Osteocyte (in vitro differentiated cells): ENCODE results near the gene DCXR. TPM values are rescaled to one million over a fixed set of nuclear protein-coding genes. Genes with fewer than 3 reads are reported as not detected.

Experiments used
- DNase-seq: peaks from one replicate; pipeline ENCODE4 v3.0.0; 2021; ENCODE audit warnings: mixed read lengths; ENCODE audit not compliant: unreplicated experiment; ENCODE audit errors: extremely low spot score
- H3K27ac Mint-ChIP-seq: one replicate; pipeline ENCODE4 v1.8.0; 2021; ENCODE audit warnings: mild to moderate bottlenecking, mixed read lengths; ENCODE audit not compliant: unreplicated experiment
- H3K27me3 Mint-ChIP-seq: one replicate; pipeline ENCODE4 v1.8.0; 2021; ENCODE audit warnings: mixed read lengths; ENCODE audit not compliant: unreplicated experiment
- H3K36me3 Mint-ChIP-seq: one replicate; pipeline ENCODE4 v1.8.0; 2021; ENCODE audit warnings: mixed read lengths; ENCODE audit not compliant: unreplicated experiment
- H3K4me1 Mint-ChIP-seq: one replicate; pipeline ENCODE4 v1.8.0; 2021; ENCODE audit warnings: mixed read lengths; ENCODE audit not compliant: unreplicated experiment
- H3K4me3 Mint-ChIP-seq: one replicate; pipeline ENCODE4 v1.8.0; 2021; ENCODE audit warnings: mild to moderate bottlenecking, moderate library complexity, mixed read lengths; ENCODE audit not compliant: unreplicated experiment
- H3K9me3 Mint-ChIP-seq: one replicate; pipeline ENCODE4 v1.8.0; 2021; ENCODE audit warnings: mixed read lengths; ENCODE audit not compliant: unreplicated experiment
- total RNA-seq: library from RNA; stranded (reverse); gene quantifications from 2 replicates; pipeline ENCODE4 v1.2.1, GENCODE V29; 2021
- TF ChIP-seq, protein P1 (sequence below): fragments of 200-600 bp; sonication (generic); IDR thresholded peaks from 2 replicates; pipeline ENCODE4 v1.5.0; 2021; ENCODE audit warnings: antibody characterized with exemption, mild to moderate bottlenecking, moderate library complexity

DCXR gene
- total RNA-seq, 1 donor from 2014 or later = 69.0 TPM

DNA sequence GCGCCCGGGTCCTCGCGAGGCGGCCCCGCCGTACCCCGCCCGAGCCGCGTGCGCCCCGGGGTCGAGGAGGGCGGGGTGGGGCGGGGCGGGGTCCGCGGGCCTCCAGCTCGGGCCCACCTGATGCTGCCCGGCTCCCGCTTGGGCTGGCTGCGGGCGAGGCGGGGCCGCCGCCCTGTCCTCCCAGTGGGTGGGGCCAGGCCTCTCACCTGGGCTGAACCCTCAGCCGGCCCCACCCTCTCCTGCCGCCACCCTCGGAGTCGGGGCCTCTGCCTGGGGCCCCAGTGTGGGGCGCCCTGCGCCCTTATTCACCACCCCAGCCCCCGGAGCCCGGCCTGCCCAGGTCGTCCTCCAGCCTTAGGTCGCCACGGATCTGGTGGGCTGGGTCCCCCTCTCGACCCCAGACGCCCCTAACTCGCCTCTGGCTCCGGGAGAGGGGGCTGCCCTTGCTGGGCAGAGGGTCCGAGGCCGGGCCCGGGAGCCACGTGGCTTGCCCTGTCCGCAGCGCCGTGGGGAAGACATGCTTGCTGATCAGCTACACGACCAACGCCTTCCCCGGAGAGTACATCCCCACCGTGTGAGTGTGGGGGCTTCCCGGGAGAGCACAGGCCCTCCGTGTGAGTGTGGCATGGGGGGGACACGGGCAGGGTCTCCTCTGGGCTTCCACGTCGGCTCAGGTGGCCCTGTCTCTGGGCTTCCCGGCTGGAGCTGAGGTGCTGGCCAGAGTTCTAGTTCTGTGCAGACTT lies 5.4 kb downstream of the DCXR start:
- Mint-ChIP-seq H3K36me3 (no peaks in the 10 kb centered on the region), H3K27me3 (no peaks in the 10 kb centered on the region), H3K4me1 (peaks cover 18% of the 10 kb centered on the region), H3K4me3 (peak overlapping the region; percentile 56), H3K27ac (no peak overlapping the region), H3K9me3 (no peaks in the 10 kb centered on the region)
- DNase-seq = no peak
- TF ChIP-seq, protein P1, sequence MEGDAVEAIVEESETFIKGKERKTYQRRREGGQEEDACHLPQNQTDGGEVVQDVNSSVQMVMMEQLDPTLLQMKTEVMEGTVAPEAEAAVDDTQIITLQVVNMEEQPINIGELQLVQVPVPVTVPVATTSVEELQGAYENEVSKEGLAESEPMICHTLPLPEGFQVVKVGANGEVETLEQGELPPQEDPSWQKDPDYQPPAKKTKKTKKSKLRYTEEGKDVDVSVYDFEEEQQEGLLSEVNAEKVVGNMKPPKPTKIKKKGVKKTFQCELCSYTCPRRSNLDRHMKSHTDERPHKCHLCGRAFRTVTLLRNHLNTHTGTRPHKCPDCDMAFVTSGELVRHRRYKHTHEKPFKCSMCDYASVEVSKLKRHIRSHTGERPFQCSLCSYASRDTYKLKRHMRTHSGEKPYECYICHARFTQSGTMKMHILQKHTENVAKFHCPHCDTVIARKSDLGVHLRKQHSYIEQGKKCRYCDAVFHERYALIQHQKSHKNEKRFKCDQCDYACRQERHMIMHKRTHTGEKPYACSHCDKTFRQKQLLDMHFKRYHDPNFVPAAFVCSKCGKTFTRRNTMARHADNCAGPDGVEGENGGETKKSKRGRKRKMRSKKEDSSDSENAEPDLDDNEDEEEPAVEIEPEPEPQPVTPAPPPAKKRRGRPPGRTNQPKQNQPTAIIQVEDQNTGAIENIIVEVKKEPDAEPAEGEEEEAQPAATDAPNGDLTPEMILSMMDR = no peak

DNA sequence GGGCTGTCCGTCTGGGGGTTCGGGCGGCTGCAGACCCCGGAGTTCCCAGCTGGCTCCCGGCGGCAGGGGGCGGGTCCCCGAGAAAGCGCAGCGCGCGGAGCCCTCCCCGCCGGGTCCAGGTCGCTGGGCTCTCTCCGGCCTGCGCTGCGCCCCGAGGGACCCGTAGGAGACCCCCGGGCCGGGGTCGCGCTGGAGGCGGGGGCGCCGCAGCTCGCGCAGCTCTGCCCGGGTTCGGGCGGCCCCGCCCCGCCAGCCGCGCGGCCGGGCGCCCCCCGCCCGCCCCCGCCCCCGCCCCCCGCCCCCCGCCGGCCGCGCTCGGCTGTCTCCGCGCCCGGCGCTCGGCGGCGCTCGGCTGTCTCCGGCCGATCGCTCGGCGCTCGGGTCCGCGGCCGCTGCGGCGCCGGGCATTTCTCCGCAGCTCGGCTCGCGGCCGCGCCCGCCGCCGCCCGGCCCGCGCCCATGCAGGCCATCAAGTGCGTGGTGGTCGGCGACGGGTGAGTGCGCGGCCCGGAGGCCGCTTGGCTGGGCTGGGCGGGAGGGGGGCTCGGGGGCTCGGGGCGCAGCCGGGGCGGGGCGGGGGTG lies 6.1 kb downstream of the DCXR start, which contains the start of gene RAC3:
Gene RAC3 (plus strand): TSS at position 376 of the 582 bp plus-strand sequence. CDS start 84 bp downstream, at position 460.
- Mint-ChIP-seq H3K36me3 (no peaks in the 10 kb centered on the region), H3K27ac (peak within 1 kb of the TSS; percentile 44), H3K27me3 (no peaks in the 10 kb centered on the region), H3K4me3 (peak within 1 kb of the TSS; percentile 81), H3K4me1 (peaks cover 16% of the 10 kb centered on the region), H3K9me3 (no peaks in the 10 kb centered on the region)
- no peak for DNase-seq
- TF ChIP-seq, protein P1 = no peak

DNA sequence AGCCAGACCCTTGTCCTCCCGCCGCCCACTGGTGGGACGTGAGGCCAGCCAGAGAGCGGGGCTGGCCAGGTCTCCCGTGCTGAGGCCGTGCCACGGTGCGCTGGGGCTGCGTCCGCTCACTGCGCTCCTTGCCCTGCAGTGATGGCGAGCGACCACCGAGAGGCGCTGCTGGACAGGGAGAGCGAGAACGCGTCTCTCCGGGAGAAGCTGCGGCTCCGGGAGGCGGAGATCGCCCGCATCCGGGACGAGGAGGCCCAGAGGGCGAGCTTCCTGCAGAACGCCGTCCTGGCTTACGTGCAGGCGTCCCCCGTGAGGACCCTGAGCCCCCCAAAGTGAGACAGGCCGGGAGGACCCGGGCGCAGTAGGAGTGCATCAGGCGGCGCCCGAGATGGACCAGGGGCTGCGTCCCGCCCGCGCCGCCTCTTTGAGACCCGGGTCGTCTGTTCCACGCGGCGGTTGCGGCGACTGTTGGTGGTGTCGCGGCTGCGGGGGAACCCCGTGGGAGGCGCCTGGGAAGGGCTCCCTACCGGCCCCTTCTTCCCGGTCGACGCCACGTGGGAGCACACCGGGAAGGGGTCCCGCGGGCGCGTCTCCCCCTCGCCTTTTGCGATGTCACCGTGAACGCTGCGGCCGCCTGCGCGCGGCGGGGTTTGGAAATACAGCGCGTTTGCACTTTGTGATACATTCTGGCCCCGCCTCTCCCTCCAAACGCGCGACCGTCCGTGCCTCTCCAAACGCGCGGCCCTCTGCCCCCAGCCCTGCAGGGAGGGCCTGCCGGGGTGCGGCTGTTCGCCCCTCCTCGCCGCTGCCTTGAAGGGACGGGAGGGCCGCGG lies 6.8 kb downstream of the DCXR start:
- H3K27ac Mint-ChIP-seq = peak overlapping the region; percentile 44
- peaks cover 13% of the 10 kb centered on the region for H3K4me1 Mint-ChIP-seq
- H3K27me3 Mint-ChIP-seq = no peaks in the 10 kb centered on the region
- H3K36me3 Mint-ChIP-seq = no peaks in the 10 kb centered on the region
- H3K4me3 Mint-ChIP-seq = peak overlapping the region; percentile 81
- no peaks in the 10 kb centered on the region for H3K9me3 Mint-ChIP-seq
- TF ChIP-seq, protein P1 = peak; percentile 93
- peak; percentile 95 for DNase-seq

DNA sequence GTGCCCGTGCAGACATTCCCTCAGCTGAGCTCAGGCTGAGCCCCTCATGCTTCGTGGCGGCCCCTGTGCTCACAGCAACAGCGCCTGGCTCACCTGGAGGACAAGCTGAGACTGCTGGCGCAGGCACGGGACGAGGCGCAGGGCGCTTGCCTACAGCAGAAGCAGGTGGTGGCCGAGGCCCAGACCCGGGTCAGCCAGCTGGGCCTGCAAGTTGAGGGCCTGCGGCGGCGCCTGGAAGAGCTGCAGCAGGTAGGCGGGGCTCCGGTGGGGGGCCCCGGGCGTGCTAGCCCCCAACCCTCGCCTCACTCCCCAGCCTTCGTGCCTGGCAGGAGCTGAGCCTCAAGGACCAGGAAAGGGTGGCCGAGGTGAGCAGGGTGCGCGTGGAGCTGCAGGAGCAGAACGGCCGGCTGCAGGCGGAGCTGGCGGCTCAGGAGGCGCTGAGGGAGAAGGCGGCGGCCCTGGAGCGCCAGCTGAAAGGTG lies 7.5 kb downstream of the DCXR start:
- Mint-ChIP-seq H3K9me3 (no peaks in the 10 kb centered on the region), H3K4me3 (no peak overlapping the region), H3K27ac (no peak overlapping the region), H3K27me3 (no peaks in the 10 kb centered on the region), H3K4me1 (peaks cover 15% of the 10 kb centered on the region), H3K36me3 (no peaks in the 10 kb centered on the region)
- TF ChIP-seq, protein P1 = no peak
- DNase-seq = no peak
